Kidney (tissue), 14 donors: ENCODE measurements around the gene RBMS3. TPM values are rescaled to one million over a fixed set of nuclear protein-coding genes. Genes with fewer than 3 reads are reported as not detected.

Experiments used
- DNase-seq, 5 donors: peaks; one replicate each; pipeline ENCODE4 v3.0.0-alpha.2; 2013 to 2020
- FAIRE-seq: peaks from 2 replicates; lab custom pipeline; 2012; peaks lifted over from hg19 to GRCh38; lab: Jason Lieb, UNC
- H3K27ac ChIP-seq, 2 donors: one replicate each; pipeline ENCODE4 v1.7.0; 2013; ENCODE audit warnings: low read depth in 2 of 2, low read length in 2 of 2, inconsistent platforms in 1 of 2
- H3K27me3 ChIP-seq: one replicate; pipeline ENCODE4 v1.7.1; 2013; ENCODE audit warnings: low read length, inconsistent platforms; ENCODE audit not compliant: control insufficient read depth, insufficient read depth
- H3K36me3 ChIP-seq, 3 donors: one replicate each; pipeline versions ENCODE4 v1.7.0 to v1.7.1; 2013; ENCODE audit warnings: low read length in 3 of 3, control low read depth in 1 of 3, inconsistent platforms in 1 of 3; ENCODE audit not compliant: insufficient read depth in 3 of 3, control insufficient read depth in 2 of 3
- H3K4me1 ChIP-seq, 3 donors: one replicate each; pipeline versions ENCODE4 v1.7.0 to v1.7.1; 2013; ENCODE audit warnings: low read length in 3 of 3, inconsistent platforms in 1 of 3, low read depth in 1 of 3; ENCODE audit not compliant: control insufficient read depth in 2 of 3, insufficient read depth in 2 of 3
- H3K4me3 ChIP-seq, 3 donors: one replicate each; pipeline versions ENCODE4 v1.7.0 to v1.8.1; 2013; ENCODE audit warnings: low read length in 3 of 3, control low read depth in 1 of 3, inconsistent platforms in 1 of 3
- H3K9ac ChIP-seq, 3 donors: one replicate each; pipeline versions ENCODE4 v1.7.0 to v1.7.1; 2013; ENCODE audit warnings: low read length in 3 of 3, control low read depth in 1 of 3, inconsistent platforms in 1 of 3
- H3K9me3 ChIP-seq, 3 donors: one replicate each; pipeline versions ENCODE4 v1.7.0 to v1.7.1; 2013; ENCODE audit warnings: low read length in 3 of 3, control low read depth in 1 of 3, inconsistent platforms in 1 of 3; ENCODE audit not compliant: control insufficient read depth in 2 of 3, insufficient read depth in 1 of 3
- intact Hi-C: fragments of 100-400 bp; cut with DNase I; formaldehyde crosslinking; loops from one replicate; pipeline ENCODE4 v1.11.1; 2022
- polyA plus RNA-seq: library from polyadenylated mRNA; stranded (reverse); fragments of 350-450 nt; fragmentation: Illumina TruSeq; extraction: RNeasy Lipid Tissue Mini Kit (QIAGEN cat#74804); gene quantifications from one replicate; pipeline ENCODE4 v1.2.3, GENCODE V29; 2014; ENCODE audit warnings: low read depth, low replicate concordance; ENCODE audit not compliant: insufficient read depth
- total RNA-seq: library from RNA; stranded (reverse); fragmentation: NEBNext Ultra II Directional; extraction: Animal tissue kit (Norgen Biotek cat#: 25700); gene quantifications from one replicate; pipeline ENCODE4 v1.2.1, GENCODE V29; 2021
- TF ChIP-seq, protein P1 (sequence below): IDR thresholded peaks from 3 replicates; pipeline ENCODE4 v1.5.1; 2012; ENCODE audit warnings: mild to moderate bottlenecking, moderate library complexity, borderline replicate concordance; ENCODE audit not compliant: insufficient read depth; ENCODE audit errors: extremely low read depth
- donor health status: control.
- donor health status: control.
- donor health status: control.
- donor health status: control.
- donor health status: control.
- donor health status: DM: yes; HTN: yes; CAD: no.
- donor health status: Normal renal cell carcinoma (clear cell type).

Gene RBMS3
- total and polyA plus RNA-seq, 2 donors from 2014 or later: 3.2 to 48.8 TPM

- Histone ChIP-seq H3K9me3 (no peaks in the 10 kb centered on the region), H3K27me3 (no peaks in the 10 kb centered on the region), H3K4me3 (no peak overlapping the region), H3K27ac (no peak overlapping the region), H3K36me3 (no peaks in the 10 kb centered on the region), H3K9ac (no peak overlapping the region), H3K4me1 (peaks cover 0 to 2% (median 0%) of the 10 kb centered on the region in 3 donors)
- no peak for FAIRE-seq
- no peak for DNase-seq
- intact Hi-C loops: no loop called here
- TF ChIP-seq, protein P1, sequence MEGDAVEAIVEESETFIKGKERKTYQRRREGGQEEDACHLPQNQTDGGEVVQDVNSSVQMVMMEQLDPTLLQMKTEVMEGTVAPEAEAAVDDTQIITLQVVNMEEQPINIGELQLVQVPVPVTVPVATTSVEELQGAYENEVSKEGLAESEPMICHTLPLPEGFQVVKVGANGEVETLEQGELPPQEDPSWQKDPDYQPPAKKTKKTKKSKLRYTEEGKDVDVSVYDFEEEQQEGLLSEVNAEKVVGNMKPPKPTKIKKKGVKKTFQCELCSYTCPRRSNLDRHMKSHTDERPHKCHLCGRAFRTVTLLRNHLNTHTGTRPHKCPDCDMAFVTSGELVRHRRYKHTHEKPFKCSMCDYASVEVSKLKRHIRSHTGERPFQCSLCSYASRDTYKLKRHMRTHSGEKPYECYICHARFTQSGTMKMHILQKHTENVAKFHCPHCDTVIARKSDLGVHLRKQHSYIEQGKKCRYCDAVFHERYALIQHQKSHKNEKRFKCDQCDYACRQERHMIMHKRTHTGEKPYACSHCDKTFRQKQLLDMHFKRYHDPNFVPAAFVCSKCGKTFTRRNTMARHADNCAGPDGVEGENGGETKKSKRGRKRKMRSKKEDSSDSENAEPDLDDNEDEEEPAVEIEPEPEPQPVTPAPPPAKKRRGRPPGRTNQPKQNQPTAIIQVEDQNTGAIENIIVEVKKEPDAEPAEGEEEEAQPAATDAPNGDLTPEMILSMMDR: no peak
Observed at GRCh38 chr3:29639578-29640290, 358.9 kb downstream of the RBMS3 start.

GRCh38 chr3:29642393-29643033 lies 361.6 kb downstream of the RBMS3 start:
- TF ChIP-seq, protein P1: no peak
- DNase-seq (no peak), FAIRE-seq (no peak)
- no peaks in the 10 kb centered on the region for H3K27me3 ChIP-seq
- H3K9ac ChIP-seq: no peak overlapping the region
- intact Hi-C loops: no loop called here
- no peak overlapping the region for H3K27ac ChIP-seq
- H3K4me1 ChIP-seq: no peaks in the 10 kb centered on the region
- no peaks in the 10 kb centered on the region for H3K9me3 ChIP-seq
- no peak overlapping the region for H3K4me3 ChIP-seq
- H3K36me3 ChIP-seq: no peaks in the 10 kb centered on the region

- Histone ChIP-seq H3K36me3 (no peaks in the 10 kb centered on the region), H3K9ac (no peak overlapping the region), H3K27ac (no peak overlapping the region), H3K4me3 (no peak overlapping the region), H3K9me3 (no peaks in the 10 kb centered on the region), H3K27me3 (no peaks in the 10 kb centered on the region), H3K4me1 (no peaks in the 10 kb centered on the region)
- no peak for FAIRE-seq
- TF ChIP-seq, protein P1: no peak
- intact Hi-C loops: no loop called here
- DNase-seq: peak in 1 of 5 donors; percentile 34
Observed at GRCh38 chr3:29643034-29643425, 362.2 kb downstream of the RBMS3 start.
